ENCODE data around the gene RAB44.

GRCh38 chr6:36753671-36754405 lies 56.2 kb downstream of the RAB44 start:
- TF ChIP-seq CTCF (IDR thresholded peaks at IDR 0.05; ENCODE audit: low read length), result no peak
- TF ChIP-seq EZH2 (IDR thresholded peaks at IDR 0.05; ENCODE audit: borderline replicate concordance, low read length), result no peak

Data from OCI-LY1 (cell line).